NT2/D1 (cell line): ENCODE measurements around the gene BCKDHB.
"Not testable (repeated sequence)": the region's sequence is repeated elsewhere in the genome, so short reads cannot be mapped to it uniquely, and the experiment has no call there.

Source experiments
- DNase-seq: peaks from one replicate; pipeline ENCODE4 v3.0.0-alpha.2; 2011; ENCODE audit warnings: low read depth, low spot score
- H3K27me3 ChIP-seq: 2 replicates; pipeline ENCODE4 v1.6.0; 2011; ENCODE audit warnings: mild to moderate bottlenecking; ENCODE audit not compliant: insufficient read length, insufficient read depth
- H3K36me3 ChIP-seq: 2 replicates; pipeline ENCODE4 v1.6.1; 2011; ENCODE audit warnings: mild to moderate bottlenecking, low read length, mixed read lengths; ENCODE audit not compliant: insufficient read depth, insufficient read length
- H3K4me1 ChIP-seq: 2 replicates; pipeline ENCODE4 v1.5.1; 2011; ENCODE audit not compliant: insufficient read depth, insufficient read length
- H3K4me3 ChIP-seq: 2 replicates; pipeline ENCODE4 v1.5.1; 2011; ENCODE audit warnings: low read depth; ENCODE audit not compliant: insufficient read length
- H3K9ac ChIP-seq: 2 replicates; pipeline ENCODE4 v1.6.0; 2011; ENCODE audit warnings: low read depth; ENCODE audit not compliant: insufficient read length
- H3K9me3 ChIP-seq: 2 replicates; pipeline ENCODE4 v1.5.1; 2011; ENCODE audit warnings: mild to moderate bottlenecking, low read length; ENCODE audit not compliant: insufficient read depth
- SUZ12 ChIP-seq: IDR thresholded peaks from 2 replicates; pipeline ENCODE4 v1.6.1; 2011; ENCODE audit not compliant: insufficient read length, insufficient read depth; ENCODE audit errors: extremely low read depth
- YY1 ChIP-seq: IDR thresholded peaks from 2 replicates; pipeline ENCODE4 v1.6.1; 2011; ENCODE audit not compliant: insufficient read length, insufficient read depth
- ZNF274 ChIP-seq: IDR thresholded peaks from 2 replicates; pipeline ENCODE4 v1.6.1; 2011; ENCODE audit warnings: mild to moderate bottlenecking, low read depth, low read length

The BCKDHB gene

GRCh38 chr6:80095600-80095999, 10.9 kb upstream of the BCKDHB start:
- Histone ChIP-seq H3K9me3 (no peaks in the 10 kb centered on the region), H3K4me3 (no peak overlapping the region), H3K36me3 (no peaks in the 10 kb centered on the region), H3K27me3 (no peaks in the 10 kb centered on the region), H3K4me1 (no peaks in the 10 kb centered on the region), H3K9ac (no peak overlapping the region)
- TF ChIP-seq SUZ12: no peak
- TF ChIP-seq YY1: no peak
- no peak for TF ChIP-seq ZNF274
- no peak for DNase-seq

- Histone ChIP-seq H3K9ac (no peak overlapping the region), H3K36me3 (no peaks in the 10 kb centered on the region), H3K4me1 (no peaks in the 10 kb centered on the region), H3K9me3 (no peaks in the 10 kb centered on the region), H3K4me3 (no peak overlapping the region), H3K27me3 (no peaks in the 10 kb centered on the region)
- TF ChIP-seq YY1: no peak
- no peak for TF ChIP-seq ZNF274
- no peak for TF ChIP-seq SUZ12
- DNase-seq: no peak
These were observed 8.1 kb upstream of the BCKDHB start for GRCh38 chr6:80098392-80098791.

GRCh38 chr6:80104520-80104919, 2.0 kb upstream of the BCKDHB start:
- Histone ChIP-seq H3K9me3 (no peaks in the 10 kb centered on the region), H3K4me1 (no peaks in the 10 kb centered on the region), H3K9ac (no peak overlapping the region), H3K27me3 (no peaks in the 10 kb centered on the region), H3K4me3 (no peak overlapping the region), H3K36me3 (no peaks in the 10 kb centered on the region)
- TF ChIP-seq YY1 (no peak), SUZ12 (no peak), ZNF274 (no peak)
- DNase-seq: no peak

DNA sequence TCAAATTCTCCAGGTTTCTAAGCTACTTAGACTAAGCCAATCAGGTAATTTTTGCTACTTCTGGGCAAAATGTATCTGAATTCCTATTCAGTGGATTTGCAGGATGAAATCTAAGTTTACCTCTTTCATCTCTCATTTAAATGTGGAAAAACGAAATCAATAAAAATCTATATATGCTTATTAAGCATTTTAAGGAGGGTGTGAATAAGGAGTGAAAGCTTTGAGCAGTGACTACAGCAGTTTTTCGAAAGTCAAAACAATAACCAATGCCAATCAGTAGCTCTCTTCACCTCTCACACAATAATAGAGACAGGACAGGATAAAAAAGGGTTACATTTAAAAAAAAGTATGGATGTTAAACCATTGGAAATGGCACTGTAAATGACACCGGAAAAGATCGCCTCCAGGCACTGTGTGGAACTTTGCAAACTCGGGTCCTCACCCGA, 476 bp upstream of the BCKDHB start:
- DNase-seq: no peak
- no peaks in the 10 kb centered on the region for H3K4me1 ChIP-seq
- H3K4me3 ChIP-seq: peak overlapping the region; percentile 85
- no peak for TF ChIP-seq SUZ12
- no peak for TF ChIP-seq YY1
- no peak for TF ChIP-seq ZNF274
- H3K27me3 ChIP-seq: no peaks in the 10 kb centered on the region
- H3K36me3 ChIP-seq: no peaks in the 10 kb centered on the region
- no peaks in the 10 kb centered on the region for H3K9me3 ChIP-seq
- no peak overlapping the region for H3K9ac ChIP-seq

DNA sequence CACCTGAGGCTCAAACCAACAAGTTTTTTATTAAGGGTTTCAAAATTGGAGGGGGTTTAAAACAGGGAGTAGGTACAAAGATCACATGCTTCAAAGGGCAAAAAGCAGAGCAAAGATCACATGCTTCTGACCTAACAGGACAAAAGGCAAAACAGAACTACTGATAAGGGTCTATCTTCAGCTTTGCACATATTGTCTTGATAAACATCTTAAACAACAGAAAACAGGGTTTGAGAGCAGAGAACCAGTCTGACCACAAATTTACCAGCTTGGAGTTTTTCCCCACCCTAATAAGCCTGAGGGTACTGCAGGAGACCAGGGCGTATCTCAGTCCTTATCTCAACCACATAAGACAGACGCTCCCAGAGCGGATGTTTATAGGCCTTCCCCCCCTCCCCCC, 16.1 kb downstream of the BCKDHB start:
- not testable (repeated sequence) for H3K9ac ChIP-seq, H3K36me3 ChIP-seq, H3K9me3 ChIP-seq, H3K4me3 ChIP-seq, DNase-seq, H3K4me1 ChIP-seq, H3K27me3 ChIP-seq

GRCh38 chr6:80126657-80127345, 20.3 kb downstream of the BCKDHB start:
- Histone ChIP-seq H3K27me3 (no peaks in the 10 kb centered on the region), H3K4me1 (no peaks in the 10 kb centered on the region), H3K9ac (no peak overlapping the region), H3K36me3 (peaks cover 4% of the 10 kb centered on the region), H3K9me3 (no peaks in the 10 kb centered on the region), H3K4me3 (no peak overlapping the region)
- no peak for TF ChIP-seq SUZ12
- TF ChIP-seq ZNF274: no peak
- TF ChIP-seq YY1: no peak
- no peak for DNase-seq

GRCh38 chr6:80129485-80129884, 23.0 kb downstream of the BCKDHB start:
- Histone ChIP-seq H3K9ac (no peak overlapping the region), H3K4me1 (no peaks in the 10 kb centered on the region), H3K9me3 (no peaks in the 10 kb centered on the region), H3K4me3 (no peak overlapping the region), H3K27me3 (no peaks in the 10 kb centered on the region), H3K36me3 (peaks cover 8% of the 10 kb centered on the region)
- no peak for DNase-seq
- TF ChIP-seq YY1 (no peak), SUZ12 (no peak), ZNF274 (no peak)

- no peak overlapping the region for H3K9ac ChIP-seq
- H3K4me3 ChIP-seq: no peak overlapping the region
- H3K27me3 ChIP-seq: no peaks in the 10 kb centered on the region
- H3K9me3 ChIP-seq: no peaks in the 10 kb centered on the region
- peak; percentile 40 for DNase-seq
- peaks cover 9% of the 10 kb centered on the region for H3K36me3 ChIP-seq
- no peaks in the 10 kb centered on the region for H3K4me1 ChIP-seq
- TF ChIP-seq YY1 (no peak), ZNF274 (no peak), SUZ12 (no peak)
These were observed 26.5 kb downstream of the BCKDHB start for GRCh38 chr6:80133020-80133419.
